H9 (cell line): ENCODE results near the gene FBXO41. TPM values are rescaled to one million over a fixed set of nuclear protein-coding genes. Genes with fewer than 3 reads are reported as not detected.

ENCODE experiments used
- DNase-seq: peaks from one replicate; pipeline ENCODE4 v3.0.0-alpha.2; 2017
- H2AFZ ChIP-seq: one replicate; pipeline ENCODE4 v1.6.1; 2013; ENCODE audit warnings: mild to moderate bottlenecking, low read length, control low read depth, moderate library complexity
- H2AK5ac ChIP-seq: 2 replicates; pipeline ENCODE4 v1.6.1; 2013; ENCODE audit warnings: low read length, control low read depth, mixed read lengths; ENCODE audit not compliant: insufficient read length
- H2BK120ac ChIP-seq: one replicate; pipeline ENCODE4 v1.6.1; 2013; ENCODE audit warnings: low read depth, mild to moderate bottlenecking, low read length, control low read depth, inconsistent platforms; ENCODE audit not compliant: poor library complexity, severe bottlenecking
- H2BK12ac ChIP-seq: 2 replicates; pipeline ENCODE4 v1.6.1; 2013; ENCODE audit warnings: low read length, control low read depth, mixed read lengths, low read depth; ENCODE audit not compliant: insufficient read length
- H2BK15ac ChIP-seq: 2 replicates; pipeline ENCODE4 v1.6.1; 2013; ENCODE audit warnings: low read depth, low read length, control low read depth
- H2BK20ac ChIP-seq: one replicate; pipeline ENCODE4 v1.6.1; 2013; ENCODE audit warnings: low read depth, mild to moderate bottlenecking, low read length, control low read depth, inconsistent platforms; ENCODE audit not compliant: poor library complexity, severe bottlenecking
- H2BK5ac ChIP-seq: 2 replicates; pipeline ENCODE4 v1.6.1; 2013; ENCODE audit warnings: low read length, control low read depth, mixed read lengths; ENCODE audit not compliant: insufficient read length
- H3K14ac ChIP-seq: 2 replicates; pipeline ENCODE4 v1.6.1; 2013; ENCODE audit warnings: low read length, control low read depth; ENCODE audit not compliant: insufficient read depth
- H3K18ac ChIP-seq: 2 replicates; pipeline ENCODE4 v1.6.1; 2013; ENCODE audit warnings: low read depth, mild to moderate bottlenecking, mixed read lengths, low read length, control low read depth; ENCODE audit not compliant: insufficient read length
- H3K23ac ChIP-seq: 2 replicates; pipeline ENCODE4 v1.6.1; 2013; ENCODE audit warnings: low read length, control low read depth, mixed read lengths, low read depth; ENCODE audit not compliant: insufficient read length
- H3K23me2 ChIP-seq: 2 replicates; pipeline ENCODE4 v1.6.1; 2013; ENCODE audit warnings: low read depth, mild to moderate bottlenecking, mixed read lengths, low read length, control low read depth; ENCODE audit not compliant: insufficient read length, poor library complexity, severe bottlenecking
- H3K27ac ChIP-seq: 2 replicates; pipeline ENCODE4 v1.5.1; 2013; ENCODE audit warnings: low read length, control low read depth, mixed read lengths, low read depth; ENCODE audit not compliant: insufficient read length
- H3K27me3 ChIP-seq: 2 replicates; pipeline ENCODE4 v1.6.1; 2013; ENCODE audit warnings: low read length, control low read depth, inconsistent platforms; ENCODE audit not compliant: insufficient read depth
- H3K4ac ChIP-seq: 2 replicates; pipeline ENCODE4 v1.6.1; 2013; ENCODE audit warnings: low read depth, mild to moderate bottlenecking, control low read depth, inconsistent platforms, low read length, moderate library complexity
- H3K4me1 ChIP-seq: 2 replicates; pipeline ENCODE4 v1.6.1; 2013; ENCODE audit warnings: low read length, control low read depth, inconsistent platforms; ENCODE audit not compliant: insufficient read depth
- H3K4me2 ChIP-seq: 2 replicates; pipeline ENCODE4 v1.6.1; 2013; ENCODE audit warnings: low read length, control low read depth, mixed read lengths; ENCODE audit not compliant: insufficient read length, insufficient read depth
- H3K56ac ChIP-seq: 2 replicates; pipeline ENCODE4 v1.6.1; 2013; ENCODE audit warnings: low read depth, mild to moderate bottlenecking, mixed read lengths, low read length, control low read depth; ENCODE audit not compliant: insufficient read length
- H3K79me1 ChIP-seq: 2 replicates; pipeline ENCODE4 v1.6.1; 2013; ENCODE audit warnings: low read depth, mild to moderate bottlenecking, moderate library complexity, low read length, control low read depth, inconsistent platforms; ENCODE audit not compliant: insufficient read depth, poor library complexity, severe bottlenecking
- H3K79me2 ChIP-seq: 2 replicates; pipeline ENCODE4 v1.6.1; 2013; ENCODE audit warnings: low read length, control low read depth, inconsistent platforms; ENCODE audit not compliant: insufficient read depth
- H3K9ac ChIP-seq: 2 replicates; pipeline ENCODE4 v1.6.1; 2013; ENCODE audit warnings: low read length, control low read depth, mixed read lengths; ENCODE audit not compliant: insufficient read length; ENCODE audit errors: extremely low read depth
- H3K9me3 ChIP-seq: one replicate; pipeline ENCODE4 v1.6.1; 2013; ENCODE audit warnings: low read depth, low read length, inconsistent platforms; ENCODE audit not compliant: control insufficient read depth
- H3T11ph ChIP-seq: one replicate; pipeline ENCODE4 v1.6.1; 2013; ENCODE audit warnings: mild to moderate bottlenecking, low read length, control low read depth, inconsistent platforms
- H4K20me1 ChIP-seq: one replicate; pipeline ENCODE4 v1.6.1; 2013; ENCODE audit not compliant: control insufficient read depth, insufficient read length, insufficient read depth
- H4K5ac ChIP-seq: 2 replicates; pipeline ENCODE4 v1.6.1; 2013; ENCODE audit warnings: low read depth, mild to moderate bottlenecking, mixed read lengths, low read length, control low read depth; ENCODE audit not compliant: insufficient read length
- H4K8ac ChIP-seq: replicated peaks from 2 replicates; pipeline ENCODE4 v1.6.1; 2013; ENCODE audit warnings: low read length, control low read depth, mixed read lengths, low read depth; ENCODE audit not compliant: insufficient read length
- H4K91ac ChIP-seq: 2 replicates; pipeline ENCODE4 v1.6.1; 2013; ENCODE audit warnings: low read depth, mild to moderate bottlenecking, moderate library complexity, mixed read lengths, low read length, control low read depth; ENCODE audit not compliant: insufficient read length
- H3K27ac Mint-ChIP-seq, 3 experiments: 2 replicates in 2 of 3; 3 replicates in 1 of 3; pipeline ENCODE4 v1.8.0; 2020 to 2021; ENCODE audit warnings: mixed read lengths in 3 of 3, mild to moderate bottlenecking in 1 of 3, moderate library complexity in 1 of 3
- H3K27me3 Mint-ChIP-seq: 2 replicates; pipeline ENCODE4 v1.8.0; 2021; ENCODE audit warnings: low read depth, mild to moderate bottlenecking, moderate library complexity, mixed read lengths
- H3K36me3 Mint-ChIP-seq, 3 experiments: 2 replicates in 2 of 3; 3 replicates in 1 of 3; pipeline ENCODE4 v1.8.0; 2020 to 2021; ENCODE audit warnings: low read depth in 3 of 3, mixed read lengths in 3 of 3; ENCODE audit not compliant: insufficient read depth in 1 of 3
- H3K4me1 Mint-ChIP-seq, 2 experiments: 2 replicates each; pipeline ENCODE4 v1.8.0; 2020; ENCODE audit warnings: mixed read lengths in 2 of 2
- H3K4me3 Mint-ChIP-seq, 2 experiments: 2 replicates in 1 of 2; 3 replicates in 1 of 2; pipeline ENCODE4 v1.8.0; 2020 to 2021; ENCODE audit warnings: mild to moderate bottlenecking in 2 of 2, mixed read lengths in 2 of 2, moderate library complexity in 1 of 2
- H3K9me3 Mint-ChIP-seq, 2 experiments: 2 replicates in 1 of 2; 3 replicates in 1 of 2; pipeline ENCODE4 v1.8.0; 2020; ENCODE audit warnings: mild to moderate bottlenecking in 2 of 2, mixed read lengths in 2 of 2, moderate library complexity in 1 of 2
- CTCF ChIP-seq: fragments of 200-600 bp; sonication (generic); conservative IDR thresholded peaks from 3 replicates; pipeline ENCODE4 v1.8.0; 2021; ENCODE audit warnings: antibody characterized with exemption, mild to moderate bottlenecking
- WGBS: extraction: QIAGEN DNeasy Blood & Tissue Kit; methylation state at CpG from one replicate; pipeline ENCODE4 v1.1.7; 2013; ENCODE audit warnings: missing lambda C conversion rate, low lambda C conversion rate, mixed read lengths; ENCODE audit not compliant: insufficient read length; ENCODE audit errors: extremely low coverage; 5-methylcytosine and 5-hydroxymethylcytosine counted together
- total RNA-seq: library from RNA; stranded (reverse); gene quantifications from 2 replicates; pipeline ENCODE4 v1.2.1, GENCODE V29; 2021

The FBXO41 gene
- total RNA-seq, 1 experiment from 2014 or later = 16.2 TPM

GRCh38 chr2:73257425-73258125 lies 26.7 kb downstream of the FBXO41 start:
- H2BK120ac ChIP-seq = no peak overlapping the region
- TF ChIP-seq CTCF = no peak
- peaks cover 15 to 47% (median 22%) of the 10 kb centered on the region in 3 experiments; a peak in 6 of 7 replicates for H3K36me3 Mint-ChIP-seq
- no peak overlapping the region for H3K18ac ChIP-seq
- peaks cover 17 to 18% of the 10 kb centered on the region in 2 experiments for H3K4me1 Mint-ChIP-seq
- no peak overlapping the region for H3K23ac ChIP-seq
- H3K79me1 ChIP-seq = no peaks in the 10 kb centered on the region
- no peak overlapping the region for H2BK5ac ChIP-seq
- H3K9ac ChIP-seq = no peak overlapping the region
- H2BK12ac ChIP-seq = no peak overlapping the region
- H3K4ac ChIP-seq = no peak overlapping the region
- no peak overlapping the region for H4K5ac ChIP-seq
- H2BK20ac ChIP-seq = no peak overlapping the region
- no peak overlapping the region for H3K14ac ChIP-seq
- H2BK15ac ChIP-seq = no peak overlapping the region
- no peak overlapping the region for H3K56ac ChIP-seq
- no peak for DNase-seq
- no peaks in the 10 kb centered on the region for H3K79me2 ChIP-seq
- no peak overlapping the region for H3K27ac ChIP-seq
- H3K4me2 ChIP-seq = no peak overlapping the region
- WGBS = no CpG with 5 or more reads among the region's 10 CpGs
- H3K27me3 ChIP-seq = no peaks in the 10 kb centered on the region
- no peak overlapping the region for H3K4me3 Mint-ChIP-seq
- H3K27ac Mint-ChIP-seq = no peak overlapping the region
- H3K9me3 Mint-ChIP-seq = no peaks in the 10 kb centered on the region; a peak in 1 of 5 replicates
- no peak overlapping the region for H2AK5ac ChIP-seq
- H3K27me3 Mint-ChIP-seq = no peaks in the 10 kb centered on the region
- H4K91ac ChIP-seq = no peak overlapping the region
- H3K9me3 ChIP-seq = no peaks in the 10 kb centered on the region
- H4K8ac ChIP-seq = no peak overlapping the region
- no peaks in the 10 kb centered on the region for H4K20me1 ChIP-seq
- no peak overlapping the region for H2AFZ ChIP-seq
- H3K4me1 ChIP-seq = no peaks in the 10 kb centered on the region
- H3K23me2 ChIP-seq = no peaks in the 10 kb centered on the region
- no peak overlapping the region for H3T11ph ChIP-seq
